Limb (tissue), 2 donors: ENCODE measurements around the gene CARD14.
A peak's percentile ranks its signal among the peaks of the same experiment; 100 is the strongest.
"Not testable (repeated sequence)": the region's sequence is repeated elsewhere in the genome, so short reads cannot be mapped to it uniquely, and the experiment has no call there.

Experiments
- DNase-seq, 2 donors: peaks; one replicate each; pipeline ENCODE4 v3.0.0-alpha.2; 2016; ENCODE audit errors: extremely low spot score in 2 of 2

The CARD14 gene

DNA sequence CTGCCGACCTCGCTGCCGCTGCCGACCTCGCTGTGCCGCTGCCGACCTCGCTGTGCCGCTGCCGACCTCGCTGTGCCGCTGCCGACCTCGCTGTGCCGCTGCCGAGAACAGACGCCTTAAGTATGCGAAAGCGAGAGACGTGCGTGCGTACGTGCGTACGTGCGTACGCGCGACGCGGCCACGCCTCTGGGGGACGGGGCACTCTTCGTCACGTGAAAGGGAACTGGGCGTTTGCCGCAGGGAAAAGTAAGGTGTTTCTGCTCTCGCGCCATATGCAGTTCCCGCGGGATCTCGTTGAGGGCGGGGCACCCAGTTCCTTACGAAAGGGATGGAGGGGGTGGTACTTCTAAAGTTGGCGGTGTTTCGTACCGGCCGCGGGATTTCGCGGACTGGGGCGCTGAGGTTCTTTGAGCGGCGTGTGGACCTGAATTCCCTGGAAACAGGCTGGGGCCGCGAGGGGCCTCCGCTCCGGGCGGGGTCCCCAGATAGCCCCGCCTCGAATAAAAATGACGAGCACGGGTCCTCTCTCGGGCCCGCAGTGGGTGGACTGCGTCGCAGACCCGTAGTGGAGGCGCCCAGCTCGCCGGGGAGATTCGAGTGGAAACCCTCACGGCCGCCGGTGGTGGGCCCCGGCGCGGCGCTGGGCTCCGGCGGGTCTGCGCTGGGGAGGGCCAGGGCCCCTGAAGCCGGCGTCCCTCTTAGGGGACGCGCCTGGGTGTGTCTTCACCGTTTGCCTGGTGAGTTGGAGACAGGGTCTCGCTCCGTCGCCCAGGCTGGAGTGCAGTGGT lies 22.6 kb upstream of the CARD14 start, which contains the start of gene EIF4A3:
EIF4A3 (minus strand) TSS at position 94 of the 788 bp plus-strand sequence. CDS start 167 bp downstream, outside the sequence.
- DNase-seq = peak; percentile 96 to 97

GRCh38 chr17:80151333-80151732 lies 18.5 kb upstream of the CARD14 start:
- no peak for DNase-seq

- DNase-seq = no peak
Observed at GRCh38 chr17:80152081-80152702, 17.6 kb upstream of the CARD14 start.

GRCh38 chr17:80153004-80153403 lies 16.8 kb upstream of the CARD14 start:
- no peak for DNase-seq

DNA sequence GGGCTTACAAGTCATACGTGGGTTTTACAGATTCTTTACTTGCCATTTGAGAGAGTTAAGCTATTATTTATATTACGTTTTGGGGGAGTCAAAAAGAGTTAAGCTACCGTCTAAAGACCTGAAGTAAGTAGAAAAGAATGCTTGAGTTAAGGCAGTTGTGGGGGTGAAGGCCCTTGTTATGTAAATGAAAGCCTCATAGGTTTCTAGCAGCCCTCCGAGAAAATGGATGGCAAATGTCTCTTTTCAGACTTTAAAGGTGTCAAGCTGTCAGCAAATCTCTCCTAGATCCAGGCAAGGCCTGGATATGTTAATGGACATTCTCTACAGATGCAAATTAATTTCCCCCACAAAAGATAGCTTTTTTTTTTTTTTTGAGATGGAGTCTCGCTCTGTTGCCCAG lies 15.7 kb upstream of the CARD14 start:
- DNase-seq = no peak

- DNase-seq = not testable (repeated sequence)
Observed at GRCh38 chr17:80155600-80155999, 14.2 kb upstream of the CARD14 start.

- DNase-seq = no peak
Observed at GRCh38 chr17:80158846-80159245, 11.0 kb upstream of the CARD14 start.

DNA sequence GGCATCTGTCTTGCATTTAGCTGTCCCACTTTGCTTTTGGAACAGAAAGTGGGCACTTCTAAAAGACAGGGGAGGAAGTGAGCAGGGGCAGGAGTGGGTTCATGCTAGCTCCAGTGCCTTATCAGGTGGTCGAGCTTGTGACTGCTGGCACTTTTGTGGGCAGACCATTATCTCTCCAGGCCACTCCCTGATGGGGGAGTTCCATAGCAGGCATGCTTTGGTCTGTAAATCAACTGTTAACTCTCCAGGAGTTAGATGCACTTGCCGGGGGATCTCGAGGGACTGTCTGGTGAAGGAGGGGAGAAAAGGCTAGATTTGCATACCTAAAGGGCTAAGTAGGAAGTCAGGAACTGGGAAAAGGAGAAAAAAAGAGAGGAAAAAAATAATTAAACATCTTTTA lies 9.3 kb upstream of the CARD14 start:
- DNase-seq = no peak

GRCh38 chr17:80163336-80163735 lies 6.5 kb upstream of the CARD14 start:
- no peak for DNase-seq

DNA sequence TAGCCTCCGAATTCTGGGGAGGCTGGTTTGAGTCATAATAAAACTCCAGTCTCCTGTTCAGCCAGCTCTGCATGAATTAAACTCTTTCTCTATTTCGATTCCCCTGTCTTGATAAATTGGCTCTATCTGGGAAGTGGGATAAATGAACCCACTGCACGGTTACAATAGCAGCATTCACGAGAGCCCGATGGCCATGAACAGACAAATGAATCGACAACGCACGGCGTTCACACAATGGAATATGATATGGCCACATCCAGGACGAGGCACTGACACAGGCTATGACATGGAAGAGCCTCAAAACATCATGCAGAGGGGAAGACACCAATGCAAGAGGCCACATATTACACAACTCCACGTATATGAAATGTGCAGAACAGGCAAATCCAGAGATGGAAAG lies 5.6 kb upstream of the CARD14 start:
- DNase-seq = no peak

GRCh38 chr17:80166446-80166845 lies 3.4 kb upstream of the CARD14 start:
- DNase-seq = no peak

GRCh38 chr17:80168371-80168770 lies 1.5 kb upstream of the CARD14 start:
- no peak for DNase-seq

GRCh38 chr17:80169107-80169506 lies 723 bp upstream of the CARD14 start:
- DNase-seq = no peak

GRCh38 chr17:80171681-80172080 lies 1.9 kb downstream of the CARD14 start:
- no peak for DNase-seq

DNA sequence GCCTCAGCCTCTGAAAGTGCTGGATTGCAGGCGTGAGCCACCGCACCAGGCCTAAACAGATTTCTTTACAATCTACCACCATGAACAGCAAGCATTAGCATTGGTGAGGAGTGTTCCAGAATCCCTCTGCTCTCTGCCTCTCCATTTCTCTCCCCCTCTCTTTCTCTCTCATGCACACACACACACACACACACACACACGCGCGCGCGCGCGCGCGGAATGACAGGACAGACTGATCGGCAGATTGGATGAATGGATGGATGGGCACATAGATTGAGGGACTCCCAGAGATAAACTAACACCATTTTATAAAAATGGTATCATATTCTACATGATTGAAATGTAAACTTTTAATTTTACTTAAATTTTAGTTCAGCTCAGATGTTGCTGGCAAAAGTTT lies 3.3 kb downstream of the CARD14 start:
- no peak for DNase-seq

DNA sequence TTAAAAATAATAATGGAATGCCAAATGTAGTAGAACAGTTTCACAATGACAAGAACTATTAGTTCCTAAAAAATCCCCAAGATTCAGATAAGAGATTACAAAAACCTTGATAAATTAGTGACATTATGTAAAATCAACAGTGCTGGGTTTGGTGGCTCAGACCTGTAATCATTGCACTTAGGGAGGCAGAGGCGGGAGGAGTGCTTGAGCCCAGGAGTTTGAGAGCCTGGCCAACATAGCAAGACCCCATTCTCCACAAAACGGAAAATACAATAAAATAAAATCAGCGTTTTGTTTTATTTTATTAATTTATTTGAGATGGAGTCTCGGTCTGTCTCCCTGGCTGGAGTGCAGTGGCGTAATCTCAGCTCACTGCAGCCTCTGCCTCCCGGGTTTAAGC lies 4.1 kb downstream of the CARD14 start:
- DNase-seq = no peak

DNA sequence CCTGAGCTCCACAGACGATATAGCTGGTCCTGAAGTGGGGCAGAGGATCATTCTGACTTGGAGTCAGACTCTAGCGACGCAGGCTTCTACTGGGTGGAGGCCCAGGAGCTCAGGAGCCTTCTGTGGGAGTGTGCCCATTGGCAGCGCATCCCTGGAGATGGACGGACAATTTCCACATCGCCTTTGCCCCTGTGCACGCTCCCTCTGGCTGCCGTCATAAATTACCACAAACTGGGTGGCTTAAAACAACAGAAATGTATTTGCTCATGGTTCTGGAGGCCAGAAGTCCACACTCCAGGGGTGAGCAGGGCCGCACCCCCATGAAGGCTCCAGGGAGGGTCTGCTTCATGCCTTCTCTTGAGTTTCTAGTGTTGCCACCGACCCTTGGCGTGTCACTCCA lies 6.9 kb downstream of the CARD14 start:
- DNase-seq = no peak

DNA sequence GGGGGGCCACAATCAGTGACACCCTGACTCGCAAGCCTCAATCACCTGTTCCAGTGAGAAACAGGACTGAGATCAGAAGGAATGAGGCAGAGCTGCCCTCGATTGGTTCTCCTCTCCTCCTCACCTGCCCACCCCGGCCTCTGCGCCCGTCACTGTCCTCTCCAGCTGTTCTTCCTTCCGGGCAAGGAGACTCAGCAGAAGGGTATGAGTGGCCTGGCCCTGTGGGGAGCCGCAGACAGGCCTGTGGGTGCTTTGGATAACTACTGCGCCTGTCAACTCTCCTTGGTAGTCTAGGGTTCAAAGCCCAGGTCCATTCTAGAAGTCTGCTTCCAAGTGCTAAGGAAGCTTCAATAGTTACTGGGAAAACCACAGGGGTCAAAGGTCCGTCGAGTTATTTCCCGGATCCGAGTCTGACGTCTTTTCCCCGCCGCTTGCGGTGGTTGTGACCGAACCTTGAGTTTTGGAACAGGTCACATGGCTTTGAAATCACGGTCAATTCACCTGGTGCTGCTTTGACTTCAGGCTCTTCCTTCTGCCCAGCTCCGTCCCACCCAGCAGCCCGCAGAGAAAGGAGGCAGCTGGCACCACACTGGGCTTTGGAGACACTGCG lies 8.3 kb downstream of the CARD14 start:
- no peak for DNase-seq

GRCh38 chr17:80180192-80180591 lies 10.4 kb downstream of the CARD14 start:
- DNase-seq = no peak

GRCh38 chr17:80181431-80181830 lies 11.6 kb downstream of the CARD14 start:
- no peak for DNase-seq

GRCh38 chr17:80182118-80182844 lies 12.5 kb downstream of the CARD14 start:
- DNase-seq = no peak

DNA sequence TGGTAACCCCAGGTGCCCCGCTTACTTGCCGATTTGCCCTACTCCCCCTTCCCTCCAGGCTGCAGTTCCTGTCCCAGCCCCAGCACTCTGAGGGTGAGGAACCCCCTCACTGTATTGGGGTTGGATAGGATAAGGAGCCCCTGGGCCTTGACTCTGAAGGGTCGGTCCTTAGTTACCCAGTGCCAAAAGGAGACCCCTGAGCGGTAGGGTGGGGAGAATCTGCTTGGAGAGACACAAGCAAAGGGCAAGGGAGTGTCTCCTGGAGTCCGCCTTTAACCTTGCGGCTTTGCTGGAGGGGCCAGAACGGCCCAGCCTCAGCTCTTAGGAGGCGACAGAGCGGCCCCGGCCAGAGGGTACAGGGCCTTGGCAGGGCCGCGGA lies 13.0 kb downstream of the CARD14 start:
- DNase-seq = no peak
